Lower leg skin (tissue), 4 donors: ENCODE data around the gene CLSTN2. TPM values are rescaled to one million over a fixed set of nuclear protein-coding genes. Genes with fewer than 3 reads are reported as not detected.

Experiments used
- DNase-seq, 2 donors: peaks; one replicate each; pipeline ENCODE4 v3.0.0-alpha.2; 2019; ENCODE audit warnings: low spot score in 2 of 2
- H3K4me3 ChIP-seq: fragments of 200-600 bp; sonication (generic); 2 replicates; pipeline ENCODE4 v1.5.1; 2017; ENCODE audit warnings: mild to moderate bottlenecking, low read depth; ENCODE audit not compliant: poor library complexity, severe bottlenecking
- CTCF ChIP-seq, 3 donors: fragments of 450-650 bp; IDR thresholded peaks; one replicate each; pipeline ENCODE4 v1.5.1; 2016; ENCODE audit warnings: antibody characterized with exemption in 3 of 3, mild to moderate bottlenecking in 3 of 3, moderate library complexity in 2 of 3
- POLR2A ChIP-seq, 2 donors: fragments of 450-650 bp; IDR thresholded peaks; one replicate each; pipeline ENCODE4 v1.6.1; 2016 to 2017; ENCODE audit warnings: antibody characterized with exemption in 2 of 2, mild to moderate bottlenecking in 1 of 2, moderate library complexity in 1 of 2
- WGBS, 2 donors: methylation state at CpG; one replicate each; pipeline ENCODE4 v1.1.5; 2018; 5-methylcytosine and 5-hydroxymethylcytosine counted together
- intact Hi-C: fragments of 100-400 bp; cut with DNase I; formaldehyde crosslinking; loops from one replicate; pipeline ENCODE4 v1.15.0; 2023; ENCODE audit warnings: low total_unique reads
- total RNA-seq, 4 donors: library from RNA; depleted of rRNA; stranded (reverse); fragments of >200 nt; gene quantifications; one replicate each; pipeline ENCODE4 v1.1.0, GENCODE V29; 2016

The CLSTN2 gene
- total RNA-seq, 4 donors from 2014 or later: 3.1 to 7.9 (median 4.7) TPM

- DNase-seq: no peak
- no peak overlapping the region for H3K4me3 ChIP-seq
- WGBS, 2 donors: 88% methylated on average over 8 of the region's 8 CpGs
- intact Hi-C loops: no loop called here
- TF ChIP-seq POLR2A (IDR thresholded peaks at IDR 0.05) (no peak), CTCF (IDR thresholded peaks at IDR 0.05) (no peak)
These were observed 158.0 kb downstream of the CLSTN2 start for GRCh38 chr3:140092848-140093536.

GRCh38 chr3:140093742-140094141, 158.8 kb downstream of the CLSTN2 start:
- intact Hi-C loops: no loop called here
- 19 to 21% methylated on average over 5 of the region's 5 CpGs for WGBS, 2 donors
- H3K4me3 ChIP-seq: no peak overlapping the region
- TF ChIP-seq POLR2A (IDR thresholded peaks at IDR 0.05) (no peak), CTCF (IDR thresholded peaks at IDR 0.05) (no peak)
- peak in 1 of 2 donors; percentile 28 for DNase-seq

GRCh38 chr3:140094487-140094886, 159.5 kb downstream of the CLSTN2 start:
- WGBS, 2 donors: 88 to 97% methylated on average over 1 of the region's 1 CpG
- TF ChIP-seq POLR2A (IDR thresholded peaks at IDR 0.05) (no peak), CTCF (IDR thresholded peaks at IDR 0.05) (no peak)
- H3K4me3 ChIP-seq: no peak overlapping the region
- no peak for DNase-seq
- intact Hi-C loops: no loop called here

- TF ChIP-seq POLR2A (IDR thresholded peaks at IDR 0.05) (no peak), CTCF (IDR thresholded peaks at IDR 0.05) (no peak)
- 80 to 82% methylated on average over 3 of the region's 3 CpGs for WGBS, 2 donors
- no peak for DNase-seq
- no peak overlapping the region for H3K4me3 ChIP-seq
- intact Hi-C loops: no loop called here
These were observed 161.1 kb downstream of the CLSTN2 start for GRCh38 chr3:140096037-140096436.

- H3K4me3 ChIP-seq: no peak overlapping the region
- no peak for DNase-seq
- intact Hi-C loops: no loop called here
- 69 to 75% methylated on average over 3 of the region's 3 CpGs for WGBS, 2 donors
- no peak for TF ChIP-seq CTCF (IDR thresholded peaks at IDR 0.05)
- TF ChIP-seq POLR2A (IDR thresholded peaks at IDR 0.05): no peak
These were observed 163.1 kb downstream of the CLSTN2 start for GRCh38 chr3:140097874-140098635.
